Mammary epithelial cell (primary cell): ENCODE data around the gene BLNK.

Experiments
- EZH2 ChIP-seq: IDR thresholded peaks from 2 replicates; pipeline ENCODE4 v1.6.1; 2012; ENCODE audit warnings: low read length, inconsistent platforms, borderline replicate concordance
- TF ChIP-seq, protein P1 (sequence below), 2 donors: IDR thresholded peaks in 1 of 2; conservative IDR thresholded peaks in 1 of 2; 2 replicates each; pipeline ENCODE4 v1.5.1; 2011 to 2012; ENCODE audit warnings: inconsistent platforms in 2 of 2, low read length in 2 of 2, mild to moderate bottlenecking in 2 of 2, control low read depth in 1 of 2, low read depth in 1 of 2; ENCODE audit not compliant: insufficient read depth in 1 of 2; ENCODE audit errors: extremely low read depth in 1 of 2

DNA sequence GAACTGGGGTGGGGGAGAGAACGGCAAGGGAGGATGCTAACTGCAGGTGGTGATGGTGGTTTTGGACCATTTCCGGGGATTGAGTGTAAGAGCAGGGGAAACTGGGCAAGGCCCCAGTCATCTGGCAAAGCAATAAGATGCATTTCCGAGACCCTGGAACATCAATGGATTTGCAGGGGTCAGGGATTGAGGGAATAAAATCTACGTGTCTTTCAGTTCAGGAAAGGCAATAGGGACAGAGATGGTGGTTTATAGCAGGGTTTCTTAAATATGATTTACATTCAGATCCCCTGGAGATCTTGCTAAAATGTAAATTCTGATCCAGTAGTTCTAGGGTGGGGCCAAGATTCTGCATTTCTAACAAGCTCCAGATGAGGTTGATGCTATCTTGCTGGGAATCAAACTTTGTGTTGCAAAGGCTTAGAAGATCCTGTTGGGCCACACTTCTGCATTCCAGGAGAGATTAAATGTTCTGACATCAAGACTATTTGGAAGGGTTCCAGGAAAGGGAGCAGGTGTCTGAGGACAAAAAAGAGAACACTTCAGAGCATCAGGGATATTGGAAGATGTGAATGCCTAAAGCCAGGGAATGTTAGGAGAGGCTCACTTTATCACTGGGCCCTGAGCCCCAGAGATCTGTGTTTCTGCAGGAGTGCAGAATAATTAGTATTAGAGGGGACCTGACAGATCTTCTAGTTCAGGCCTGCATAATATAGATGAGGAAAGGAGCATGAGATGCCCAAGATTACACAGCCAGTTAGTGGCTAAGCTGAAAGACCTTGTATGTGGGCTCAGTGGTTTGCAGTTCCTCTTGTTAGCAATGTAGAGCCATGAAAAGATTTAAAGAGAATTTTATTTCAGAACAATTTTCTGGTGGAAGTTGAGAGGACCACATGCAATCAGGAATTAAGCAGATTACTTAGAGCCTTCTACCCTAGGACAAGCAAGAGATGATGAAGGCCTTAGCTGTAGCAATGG is 32.4 kb downstream of the BLNK start:
- TF ChIP-seq, protein P1, sequence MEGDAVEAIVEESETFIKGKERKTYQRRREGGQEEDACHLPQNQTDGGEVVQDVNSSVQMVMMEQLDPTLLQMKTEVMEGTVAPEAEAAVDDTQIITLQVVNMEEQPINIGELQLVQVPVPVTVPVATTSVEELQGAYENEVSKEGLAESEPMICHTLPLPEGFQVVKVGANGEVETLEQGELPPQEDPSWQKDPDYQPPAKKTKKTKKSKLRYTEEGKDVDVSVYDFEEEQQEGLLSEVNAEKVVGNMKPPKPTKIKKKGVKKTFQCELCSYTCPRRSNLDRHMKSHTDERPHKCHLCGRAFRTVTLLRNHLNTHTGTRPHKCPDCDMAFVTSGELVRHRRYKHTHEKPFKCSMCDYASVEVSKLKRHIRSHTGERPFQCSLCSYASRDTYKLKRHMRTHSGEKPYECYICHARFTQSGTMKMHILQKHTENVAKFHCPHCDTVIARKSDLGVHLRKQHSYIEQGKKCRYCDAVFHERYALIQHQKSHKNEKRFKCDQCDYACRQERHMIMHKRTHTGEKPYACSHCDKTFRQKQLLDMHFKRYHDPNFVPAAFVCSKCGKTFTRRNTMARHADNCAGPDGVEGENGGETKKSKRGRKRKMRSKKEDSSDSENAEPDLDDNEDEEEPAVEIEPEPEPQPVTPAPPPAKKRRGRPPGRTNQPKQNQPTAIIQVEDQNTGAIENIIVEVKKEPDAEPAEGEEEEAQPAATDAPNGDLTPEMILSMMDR (conservative IDR thresholded peaks at IDR 0.05 in 1 of 2, IDR thresholded peaks at IDR 0.05 in 1 of 2; ENCODE audit: extremely low read depth in 1 of 2, insufficient read depth in 1 of 2, low read depth in 1 of 2, low read length in 2 of 2): no peak
- TF ChIP-seq EZH2: no peak
